K562 (cell line): ENCODE measurements around the gene SPRY4. TPM values are rescaled to one million over a fixed set of nuclear protein-coding genes. Genes with fewer than 3 reads are reported as not detected.

Source experiments
- ATF7 ChIP-seq: fragments of 450-650 bp; IDR thresholded peaks from 2 replicates; pipeline ENCODE4 v1.7.1; 2014; ENCODE audit warnings: mild to moderate bottlenecking, moderate library complexity
- DDX20 ChIP-seq: fragments of 450-650 bp; IDR thresholded peaks from 2 replicates; pipeline ENCODE4 v1.6.1; 2016; ENCODE audit warnings: missing genetic modification characterization, low read depth, mild to moderate bottlenecking, missing compliant biosample characterization, moderate library complexity
- ETV1 ChIP-seq: fragments of 450-650 bp; conservative IDR thresholded peaks from 2 replicates; pipeline ENCODE4 v1.6.1; 2016; ENCODE audit warnings: missing genetic modification characterization, control low read depth, low read depth, missing compliant biosample characterization
- MCM2 ChIP-seq: fragments of 450-650 bp; IDR thresholded peaks from 2 replicates; pipeline ENCODE4 v1.6.1; 2017; ENCODE audit warnings: low read depth, mild to moderate bottlenecking
- NFATC3 ChIP-seq: fragments of 450-650 bp; IDR thresholded peaks from 2 replicates; pipeline ENCODE4 v1.6.1; 2017; ENCODE audit warnings: mild to moderate bottlenecking
- NFRKB ChIP-seq: fragments of 450-650 bp; IDR thresholded peaks from 2 replicates; pipeline ENCODE4 v1.6.1; 2016; ENCODE audit warnings: low read depth
- RAD51 ChIP-seq: fragments of 450-650 bp; IDR thresholded peaks from 2 replicates; pipeline ENCODE4 v1.7.1; 2016; ENCODE audit warnings: low read depth, mild to moderate bottlenecking, borderline replicate concordance
- RFX1 ChIP-seq: fragments of 450-650 bp; IDR thresholded peaks from 2 replicates; pipeline ENCODE4 v1.6.1; 2016; ENCODE audit warnings: mild to moderate bottlenecking, moderate library complexity
- SAFB ChIP-seq: fragments of 200-400 bp; formaldehyde crosslinking; IDR thresholded peaks from 2 replicates; pipeline ENCODE4 v1.6.1; 2017; ENCODE audit warnings: low read depth, low read length, borderline replicate concordance
- TBL1XR1 ChIP-seq, 2 experiments: IDR thresholded peaks; 2 replicates each; pipeline ENCODE4 v1.6.1; 2012; ENCODE audit warnings: improper control_type of control experiment in 2 of 2, low read length in 2 of 2, mild to moderate bottlenecking in 1 of 2
- WHSC1 ChIP-seq: IDR thresholded peaks from one replicate; pipeline ENCODE4 v1.6.1; 2012; ENCODE audit warnings: low read length, control low read depth, inconsistent platforms
- XRCC3 ChIP-seq: fragments of 450-650 bp; IDR thresholded peaks from 2 replicates; pipeline ENCODE4 v1.6.1; 2017; ENCODE audit warnings: mild to moderate bottlenecking, moderate library complexity
- ZFP36 ChIP-seq: fragments of 150-350 bp; IDR thresholded peaks from 2 replicates; pipeline ENCODE4 v1.6.1; 2018; ENCODE audit warnings: low read length, low read depth; ENCODE audit not compliant: partially characterized antibody
- ZNF232 ChIP-seq: sonication (generic); formaldehyde crosslinking; IDR thresholded peaks from 2 replicates; pipeline ENCODE4 v1.8.0; 2022; ENCODE audit warnings: mild to moderate bottlenecking, missing genetic modification reagents
- ZNF766 ChIP-seq: fragments of 200-800 bp; sonication (Bioruptor generic); conservative IDR thresholded peaks from 2 replicates; pipeline ENCODE4 v1.6.1; 2016; ENCODE audit warnings: missing genetic modification characterization, missing compliant biosample characterization
- polyA plus RNA-seq, 8 experiments: library from polyadenylated mRNA; depleted of rRNA in 4 of 8; stranded (reverse) in 5 of 8; unstranded in 3 of 8; fragments of >200 nt; fragmentation: Nextera tagmentation in 2 of 8; fragmentation: Illumina TruSeq in 1 of 8; extraction: Ambion mirVana in 2 of 8; extraction: Trizol in 1 of 8; gene quantifications; 2 replicates each; pipeline versions ENCODE4 v1.2.1 to v1.2.3, GENCODE V29; 2011 to 2014; ENCODE audit warnings: inconsistent platforms in 1 of 8, missing spikeins in 1 of 8
- total RNA-seq, 7 experiments: library from RNA; depleted of rRNA in 6 of 7; stranded (reverse); fragments of >200 nt in 6 of 7; fragmentation: Illumina TruSeq in 2 of 7; extraction: Trizol in 2 of 7; gene quantifications; 2 replicates each; pipeline versions ENCODE4 v1.2.1 to v1.2.3, GENCODE V29; 2011 to 2021; ENCODE audit warnings: low replicate concordance in 1 of 7
- TF ChIP-seq, protein P1 (sequence below): fragments of 250-450 bp; sonication (Bioruptor Pico); IDR thresholded peaks from 2 replicates; pipeline ENCODE4 v1.9.0; 2021; ENCODE audit warnings: mild to moderate bottlenecking
- TF ChIP-seq, protein P2 (sequence below): fragments of 450-650 bp; IDR thresholded peaks from one replicate; pipeline ENCODE4 v1.6.1; 2018; ENCODE audit warnings: mild to moderate bottlenecking, moderate library complexity; ENCODE audit not compliant: partially characterized antibody
- TF ChIP-seq, protein P3 (sequence below): fragments of 250-450 bp; sonication (Bioruptor Pico); IDR thresholded peaks from 2 replicates; pipeline ENCODE4 v1.5.0; 2020; ENCODE audit warnings: mild to moderate bottlenecking
- TF ChIP-seq, protein P4 (sequence below): fragments of 250-450 bp; sonication (Bioruptor Pico); IDR thresholded peaks from 2 replicates; pipeline ENCODE4 v1.8.0; 2021; ENCODE audit warnings: moderate library complexity, mild to moderate bottlenecking, inconsistent platforms
- TF ChIP-seq, protein P5 (sequence below): fragments of 250-450 bp; sonication (Bioruptor Pico); IDR thresholded peaks from 2 replicates; pipeline ENCODE4 v1.8.0; 2022; ENCODE audit warnings: inconsistent platforms, mild to moderate bottlenecking, moderate library complexity, borderline replicate concordance

The SPRY4 gene
- total and polyA plus RNA-seq, 9 of the 15 experiments (the other 6 are each of a cell fraction or from before 2014, with no cell fraction given), result 2.6 to 24.2 (median 9.5) TPM

DNA sequence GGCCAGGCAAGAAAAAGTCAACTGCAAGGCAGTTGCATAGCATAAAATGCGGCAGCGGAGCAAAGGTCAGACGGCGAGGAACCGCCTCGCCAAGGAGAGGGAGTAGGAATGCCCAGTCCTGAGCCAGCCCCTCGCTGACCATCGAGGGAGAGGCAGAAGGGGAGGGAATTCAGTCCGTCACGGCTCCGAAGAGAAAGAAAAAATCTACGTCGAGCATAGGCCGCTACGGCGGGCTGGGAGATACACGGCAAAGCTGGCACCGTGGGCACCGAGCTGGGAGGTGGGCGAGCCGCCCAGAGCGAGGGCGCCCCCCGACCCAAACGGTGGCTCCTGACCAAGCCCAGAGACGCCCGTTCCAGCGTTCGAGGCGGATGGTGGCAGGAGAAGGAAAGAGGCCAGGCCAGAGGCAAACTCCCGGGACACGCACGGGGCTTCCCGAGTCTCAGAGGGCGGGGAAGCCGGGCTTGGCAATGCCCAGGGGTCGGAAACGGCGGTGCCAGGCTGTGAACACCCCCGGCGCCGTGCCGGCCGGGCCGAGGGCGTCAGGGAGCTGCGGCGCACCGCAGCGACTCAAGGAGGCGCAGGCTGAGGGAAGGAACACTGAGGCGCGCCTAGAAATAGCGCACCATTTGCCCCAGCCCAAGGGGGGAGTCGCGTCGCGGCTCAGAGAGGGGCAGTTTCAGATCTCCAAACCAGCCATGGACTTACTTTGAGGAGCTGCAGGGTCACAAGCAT lies 518 bp downstream of the SPRY4 start (continued):
- TF ChIP-seq TBL1XR1 (IDR thresholded peaks at IDR 0.05; ENCODE audit: low read length in 2 of 2), result no peak
- TF ChIP-seq, protein P1, sequence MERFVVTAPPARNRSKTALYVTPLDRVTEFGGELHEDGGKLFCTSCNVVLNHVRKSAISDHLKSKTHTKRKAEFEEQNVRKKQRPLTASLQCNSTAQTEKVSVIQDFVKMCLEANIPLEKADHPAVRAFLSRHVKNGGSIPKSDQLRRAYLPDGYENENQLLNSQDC, result no peak
- TF ChIP-seq ETV1 (tag), result no peak
- TF ChIP-seq, protein P2, sequence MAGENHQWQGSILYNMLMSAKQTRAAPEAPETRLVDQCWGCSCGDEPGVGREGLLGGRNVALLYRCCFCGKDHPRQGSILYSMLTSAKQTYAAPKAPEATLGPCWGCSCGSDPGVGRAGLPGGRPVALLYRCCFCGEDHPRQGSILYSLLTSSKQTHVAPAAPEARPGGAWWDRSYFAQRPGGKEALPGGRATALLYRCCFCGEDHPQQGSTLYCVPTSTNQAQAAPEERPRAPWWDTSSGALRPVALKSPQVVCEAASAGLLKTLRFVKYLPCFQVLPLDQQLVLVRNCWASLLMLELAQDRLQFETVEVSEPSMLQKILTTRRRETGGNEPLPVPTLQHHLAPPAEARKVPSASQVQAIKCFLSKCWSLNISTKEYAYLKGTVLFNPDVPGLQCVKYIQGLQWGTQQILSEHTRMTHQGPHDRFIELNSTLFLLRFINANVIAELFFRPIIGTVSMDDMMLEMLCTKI, result no peak
- TF ChIP-seq ATF7, result no peak
- TF ChIP-seq SAFB, result no peak
- TF ChIP-seq ZNF232, result no peak
- no peak for TF ChIP-seq ZFP36
- no peak for TF ChIP-seq NFATC3
- TF ChIP-seq, protein P3, sequence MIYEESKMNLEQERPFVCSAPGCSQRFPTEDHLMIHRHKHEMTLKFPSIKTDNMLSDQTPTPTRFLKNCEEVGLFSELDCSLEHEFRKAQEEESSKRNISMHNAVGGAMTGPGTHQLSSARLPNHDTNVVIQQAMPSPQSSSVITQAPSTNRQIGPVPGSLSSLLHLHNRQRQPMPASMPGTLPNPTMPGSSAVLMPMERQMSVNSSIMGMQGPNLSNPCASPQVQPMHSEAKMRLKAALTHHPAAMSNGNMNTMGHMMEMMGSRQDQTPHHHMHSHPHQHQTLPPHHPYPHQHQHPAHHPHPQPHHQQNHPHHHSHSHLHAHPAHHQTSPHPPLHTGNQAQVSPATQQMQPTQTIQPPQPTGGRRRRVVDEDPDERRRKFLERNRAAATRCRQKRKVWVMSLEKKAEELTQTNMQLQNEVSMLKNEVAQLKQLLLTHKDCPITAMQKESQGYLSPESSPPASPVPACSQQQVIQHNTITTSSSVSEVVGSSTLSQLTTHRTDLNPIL (CRISPR knock-in tag), result no peak
- TF ChIP-seq, protein P4, sequence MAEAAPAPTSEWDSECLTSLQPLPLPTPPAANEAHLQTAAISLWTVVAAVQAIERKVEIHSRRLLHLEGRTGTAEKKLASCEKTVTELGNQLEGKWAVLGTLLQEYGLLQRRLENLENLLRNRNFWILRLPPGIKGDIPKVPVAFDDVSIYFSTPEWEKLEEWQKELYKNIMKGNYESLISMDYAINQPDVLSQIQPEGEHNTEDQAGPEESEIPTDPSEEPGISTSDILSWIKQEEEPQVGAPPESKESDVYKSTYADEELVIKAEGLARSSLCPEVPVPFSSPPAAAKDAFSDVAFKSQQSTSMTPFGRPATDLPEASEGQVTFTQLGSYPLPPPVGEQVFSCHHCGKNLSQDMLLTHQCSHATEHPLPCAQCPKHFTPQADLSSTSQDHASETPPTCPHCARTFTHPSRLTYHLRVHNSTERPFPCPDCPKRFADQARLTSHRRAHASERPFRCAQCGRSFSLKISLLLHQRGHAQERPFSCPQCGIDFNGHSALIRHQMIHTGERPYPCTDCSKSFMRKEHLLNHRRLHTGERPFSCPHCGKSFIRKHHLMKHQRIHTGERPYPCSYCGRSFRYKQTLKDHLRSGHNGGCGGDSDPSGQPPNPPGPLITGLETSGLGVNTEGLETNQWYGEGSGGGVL (CRISPR knock-in tag), result no peak
- no peak for TF ChIP-seq RAD51
- TF ChIP-seq MCM2, result no peak
- TF ChIP-seq DDX20 (tag), result no peak
- no peak for TF ChIP-seq XRCC3
- TF ChIP-seq, protein P5, sequence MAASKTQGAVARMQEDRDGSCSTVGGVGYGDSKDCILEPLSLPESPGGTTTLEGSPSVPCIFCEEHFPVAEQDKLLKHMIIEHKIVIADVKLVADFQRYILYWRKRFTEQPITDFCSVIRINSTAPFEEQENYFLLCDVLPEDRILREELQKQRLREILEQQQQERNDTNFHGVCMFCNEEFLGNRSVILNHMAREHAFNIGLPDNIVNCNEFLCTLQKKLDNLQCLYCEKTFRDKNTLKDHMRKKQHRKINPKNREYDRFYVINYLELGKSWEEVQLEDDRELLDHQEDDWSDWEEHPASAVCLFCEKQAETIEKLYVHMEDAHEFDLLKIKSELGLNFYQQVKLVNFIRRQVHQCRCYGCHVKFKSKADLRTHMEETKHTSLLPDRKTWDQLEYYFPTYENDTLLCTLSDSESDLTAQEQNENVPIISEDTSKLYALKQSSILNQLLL, result no peak
- no peak for TF ChIP-seq RFX1
- no peak; the same call in 1 of the 2 replicates for TF ChIP-seq NFRKB
- no peak for TF ChIP-seq ZNF766 (CRISPR knock-in tag)
- no peak for TF ChIP-seq WHSC1
